ENCODE data around the gene PCDHA3.
"Not testable (repeated sequence)": the region's sequence is repeated elsewhere in the genome, so short reads cannot be mapped to it uniquely, and the experiment has no call there.

Gene PCDHA3

GRCh38 chr5:140787849-140788504 is 12.9 kb upstream of the PCDHA3 start:
- CTCF ChIA-PET: interaction anchor here (0.6 to 1.4 kb wide), 3 partner anchors 12 to 54 kb away, joined by 3 to 4 read pairs (median 3); no protein-coding TSS in a partner anchor
- not testable (repeated sequence) for H3K4me1 ChIP-seq (ENCODE audit: control insufficient read depth, insufficient read depth, low read length)

GRCh38 chr5:140791089-140791488 is 9.8 kb upstream of the PCDHA3 start:
- no peaks in the 10 kb centered on the region for H3K36me3 ChIP-seq (ENCODE audit: control insufficient read depth in 2 of 2, insufficient read depth in 1 of 2, low read length in 2 of 2)
- POLR2A ChIA-PET: no interaction called here
- no peaks in the 10 kb centered on the region for H3K4me1 ChIP-seq (ENCODE audit: control insufficient read depth, insufficient read depth, low read length)
- CTCF ChIA-PET: no interaction called here
- no peak overlapping the region for H3K4me3 ChIP-seq (ENCODE audit: low read depth, low read length)
- no peaks in the 10 kb centered on the region for H3K9me3 ChIP-seq (ENCODE audit: control insufficient read depth, insufficient read depth, low read depth, low read length)
- no peak overlapping the region for H3K27ac ChIP-seq (ENCODE audit: extremely low read depth, low read depth, low read length)
- TF ChIP-seq ZNF26 (tag by site-specific recombination; IDR thresholded peaks at IDR 0.05) (no peak), ZNF157 (tag by site-specific recombination; IDR thresholded peaks at IDR 0.05) (no peak), EGR2 (tag by site-specific recombination; IDR thresholded peaks at IDR 0.05; ENCODE audit: low read depth) (no peak), SCRT2 (tag by site-specific recombination; IDR thresholded peaks at IDR 0.05) (0 out of 2 replicates have a peak, but pooled peaks have one; percentile 22), KLF9 (tag by site-specific recombination; IDR thresholded peaks at IDR 0.05; ENCODE audit: low read depth) (no peak)
- TF ChIP-seq, protein P1, sequence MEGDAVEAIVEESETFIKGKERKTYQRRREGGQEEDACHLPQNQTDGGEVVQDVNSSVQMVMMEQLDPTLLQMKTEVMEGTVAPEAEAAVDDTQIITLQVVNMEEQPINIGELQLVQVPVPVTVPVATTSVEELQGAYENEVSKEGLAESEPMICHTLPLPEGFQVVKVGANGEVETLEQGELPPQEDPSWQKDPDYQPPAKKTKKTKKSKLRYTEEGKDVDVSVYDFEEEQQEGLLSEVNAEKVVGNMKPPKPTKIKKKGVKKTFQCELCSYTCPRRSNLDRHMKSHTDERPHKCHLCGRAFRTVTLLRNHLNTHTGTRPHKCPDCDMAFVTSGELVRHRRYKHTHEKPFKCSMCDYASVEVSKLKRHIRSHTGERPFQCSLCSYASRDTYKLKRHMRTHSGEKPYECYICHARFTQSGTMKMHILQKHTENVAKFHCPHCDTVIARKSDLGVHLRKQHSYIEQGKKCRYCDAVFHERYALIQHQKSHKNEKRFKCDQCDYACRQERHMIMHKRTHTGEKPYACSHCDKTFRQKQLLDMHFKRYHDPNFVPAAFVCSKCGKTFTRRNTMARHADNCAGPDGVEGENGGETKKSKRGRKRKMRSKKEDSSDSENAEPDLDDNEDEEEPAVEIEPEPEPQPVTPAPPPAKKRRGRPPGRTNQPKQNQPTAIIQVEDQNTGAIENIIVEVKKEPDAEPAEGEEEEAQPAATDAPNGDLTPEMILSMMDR (tag by site-specific recombination; IDR thresholded peaks at IDR 0.05): no peak

More at GRCh38 chr5:140787849-140788504, 12.9 kb upstream of the PCDHA3 start:
- H3K4me3 ChIP-seq (ENCODE audit: low read depth, low read length); H3K27ac ChIP-seq (ENCODE audit: extremely low read depth, low read depth, low read length); H3K9me3 ChIP-seq (ENCODE audit: control insufficient read depth, insufficient read depth, low read depth, low read length); POLR2A ChIA-PET; H3K36me3 ChIP-seq (ENCODE audit: control insufficient read depth in 2 of 2, insufficient read depth in 1 of 2, low read length in 2 of 2): not testable (repeated sequence)

DNA sequence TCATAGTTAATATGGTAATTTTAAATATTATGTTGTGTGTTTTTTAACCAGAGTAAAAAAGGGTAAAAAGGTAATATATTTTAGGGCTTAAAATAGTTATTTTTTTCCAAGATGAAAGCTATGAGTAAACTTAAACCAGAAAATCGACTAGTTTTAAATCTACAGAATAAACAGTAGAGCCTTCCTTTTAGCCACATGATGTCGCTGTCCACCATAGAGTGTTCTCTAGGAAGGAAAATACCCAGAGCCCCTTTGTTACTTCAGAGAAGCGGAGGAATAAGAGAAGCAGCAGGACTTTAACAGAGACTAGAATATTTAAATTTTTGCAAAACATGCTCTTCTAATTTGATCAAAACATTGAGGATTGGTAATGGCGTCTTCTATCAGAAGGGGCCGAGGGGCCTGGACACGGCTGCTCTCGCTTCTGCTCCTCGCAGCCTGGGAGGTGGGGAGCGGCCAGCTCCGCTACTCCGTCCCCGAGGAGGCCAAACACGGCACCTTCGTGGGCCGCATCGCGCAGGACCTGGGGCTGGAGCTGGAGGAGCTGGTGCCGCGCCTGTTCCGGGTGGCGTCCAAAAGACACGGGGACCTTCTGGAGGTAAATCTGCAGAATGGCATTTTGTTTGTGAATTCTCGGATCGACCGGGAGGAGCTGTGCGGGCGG is 6.1 kb upstream of the PCDHA3 start, which contains the start of gene PCDHA2:
PCDHA2 (plus strand) TSS at position 258 of the 664 bp plus-strand sequence.
- Histone ChIP-seq H3K36me3 (ENCODE audit: control insufficient read depth in 2 of 2, insufficient read depth in 1 of 2, low read length in 2 of 2) (no peaks in the 10 kb centered on the region), H3K4me3 (ENCODE audit: low read depth, low read length) (no peak within 1 kb of the TSS), H3K4me1 (ENCODE audit: control insufficient read depth, insufficient read depth, low read length) (no peaks in the 10 kb centered on the region), H3K27ac (ENCODE audit: extremely low read depth, low read depth, low read length) (no peak within 1 kb of the TSS), H3K9me3 (ENCODE audit: control insufficient read depth, insufficient read depth, low read depth, low read length) (no peaks in the 10 kb centered on the region)
- ChIA-PET CTCF (interaction anchor here (0.6 to 1.9 kb wide), 5 partner anchors 10 to 47 kb away, joined by 3 to 6 read pairs (median 4); partner anchors contain the start of genes PCDHA1 and PCDHA4), POLR2A (no interaction called here)
- TF ChIP-seq ZBTB44 (tag by site-specific recombination; IDR thresholded peaks at IDR 0.05): no peak
- TF ChIP-seq YY1 (tag by site-specific recombination; IDR thresholded peaks at IDR 0.05): no peak
- TF ChIP-seq ZNF791 (tag by site-specific recombination; IDR thresholded peaks at IDR 0.05): no peak
- TF ChIP-seq BCL11B (tag by site-specific recombination; IDR thresholded peaks at IDR 0.05; ENCODE audit: low read depth): no peak
- peak; percentile 20; the same call in 1 of the 2 replicates for TF ChIP-seq ZNF654 (tag by site-specific recombination; IDR thresholded peaks at IDR 0.05; ENCODE audit: low read depth)
- TF ChIP-seq GLI2 (tag by site-specific recombination; IDR thresholded peaks at IDR 0.05; ENCODE audit: borderline replicate concordance, low read depth): no peak
- TF ChIP-seq, protein P2, sequence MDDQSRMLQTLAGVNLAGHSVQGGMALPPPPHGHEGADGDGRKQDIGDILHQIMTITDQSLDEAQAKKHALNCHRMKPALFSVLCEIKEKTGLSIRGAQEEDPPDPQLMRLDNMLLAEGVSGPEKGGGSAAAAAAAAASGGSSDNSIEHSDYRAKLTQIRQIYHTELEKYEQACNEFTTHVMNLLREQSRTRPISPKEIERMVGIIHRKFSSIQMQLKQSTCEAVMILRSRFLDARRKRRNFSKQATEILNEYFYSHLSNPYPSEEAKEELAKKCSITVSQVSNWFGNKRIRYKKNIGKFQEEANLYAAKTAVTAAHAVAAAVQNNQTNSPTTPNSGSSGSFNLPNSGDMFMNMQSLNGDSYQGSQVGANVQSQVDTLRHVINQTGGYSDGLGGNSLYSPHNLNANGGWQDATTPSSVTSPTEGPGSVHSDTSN (CRISPR knock-in tag; IDR thresholded peaks at IDR 0.05): no peak

Measured in HEK293 (cell line).